ENCODE results near the gene CEP43. TPM values are rescaled to one million over a fixed set of nuclear protein-coding genes. Genes with fewer than 3 reads are reported as not detected.
A peak's percentile ranks its signal among the peaks of the same experiment; 100 is the strongest.

CEP43 gene
- total and polyA plus RNA-seq, 10 of the 15 experiments (the other 5 are each of a cell fraction or from before 2014, with no cell fraction given) = 7.7 to 49.9 (median 24.6) TPM

DNA sequence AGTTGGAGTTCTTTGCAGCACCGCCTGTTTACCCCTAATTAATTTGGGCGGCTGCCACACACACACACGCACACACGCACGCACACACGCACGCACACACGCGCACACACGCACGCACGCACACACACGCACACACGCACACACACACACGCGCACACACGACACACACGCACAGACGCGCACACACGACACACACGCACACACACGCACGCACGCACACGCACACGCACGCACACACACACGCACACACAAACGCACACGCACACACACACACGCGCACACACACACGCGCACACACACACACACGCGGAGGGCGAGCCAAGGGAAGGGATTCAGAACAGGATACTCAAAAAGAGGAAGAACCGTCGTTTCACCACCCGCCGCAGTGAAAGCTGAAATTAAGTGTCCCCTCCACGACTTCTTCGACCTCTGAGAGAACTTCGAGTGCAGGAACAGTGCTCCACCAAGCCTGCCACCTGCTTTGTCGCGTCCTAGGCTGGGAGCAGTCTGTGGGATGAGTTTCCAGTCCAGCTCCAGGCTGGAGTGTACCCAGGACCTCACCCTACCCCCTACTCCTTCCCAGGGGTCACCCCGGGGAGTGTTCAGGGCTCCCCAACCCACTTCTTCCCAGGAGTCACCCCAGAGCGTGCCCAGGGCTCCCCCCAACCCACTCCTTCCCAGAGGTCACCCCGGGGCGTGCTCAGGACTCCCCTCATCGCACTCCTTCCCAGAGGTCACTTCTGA, 43.9 kb upstream of the CEP43 start (continued):
- TF ChIP-seq HDGF (IDR thresholded peaks at IDR 0.05) (peak; percentile 67; the same call in 1 of the 2 replicates), RUNX3 (IDR thresholded peaks at IDR 0.05; ENCODE audit: low read length) (peak; percentile 29), EED (IDR thresholded peaks at IDR 0.05; ENCODE audit: low read depth) (peak; percentile 66), PAX8 (IDR thresholded peaks at IDR 0.05) (no peak), CBX5 (IDR thresholded peaks at IDR 0.05; ENCODE audit: low read depth) (0 out of 2 replicates have a peak, but pooled peaks have one; percentile 18), JUNB (IDR thresholded peaks at IDR 0.05) (no peak), BHLHE40 (IDR thresholded peaks at IDR 0.05; ENCODE audit: borderline replicate concordance in 1 of 2, low read depth in 2 of 2, low read length in 1 of 2) (peak; percentile 30 to 60; a peak in 2 of 4 replicates), CEBPZ (IDR thresholded peaks at IDR 0.05; ENCODE audit: low read depth, low read length) (no peak), NFIC (IDR thresholded peaks at IDR 0.05; ENCODE audit: low read depth, low read length) (no peak)
- TF ChIP-seq, protein P1, sequence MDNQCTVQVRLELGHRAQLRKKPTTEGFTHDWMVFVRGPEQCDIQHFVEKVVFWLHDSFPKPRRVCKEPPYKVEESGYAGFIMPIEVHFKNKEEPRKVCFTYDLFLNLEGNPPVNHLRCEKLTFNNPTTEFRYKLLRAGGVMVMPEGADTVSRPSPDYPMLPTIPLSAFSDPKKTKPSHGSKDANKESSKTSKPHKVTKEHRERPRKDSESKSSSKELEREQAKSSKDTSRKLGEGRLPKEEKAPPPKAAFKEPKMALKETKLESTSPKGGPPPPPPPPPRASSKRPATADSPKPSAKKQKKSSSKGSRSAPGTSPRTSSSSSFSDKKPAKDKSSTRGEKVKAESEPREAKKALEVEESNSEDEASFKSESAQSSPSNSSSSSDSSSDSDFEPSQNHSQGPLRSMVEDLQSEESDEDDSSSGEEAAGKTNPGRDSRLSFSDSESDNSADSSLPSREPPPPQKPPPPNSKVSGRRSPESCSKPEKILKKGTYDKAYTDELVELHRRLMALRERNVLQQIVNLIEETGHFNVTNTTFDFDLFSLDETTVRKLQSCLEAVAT (IDR thresholded peaks at IDR 0.05) = peak; percentile 60; the same call in 1 of the 2 replicates
- TF ChIP-seq, protein P2, sequence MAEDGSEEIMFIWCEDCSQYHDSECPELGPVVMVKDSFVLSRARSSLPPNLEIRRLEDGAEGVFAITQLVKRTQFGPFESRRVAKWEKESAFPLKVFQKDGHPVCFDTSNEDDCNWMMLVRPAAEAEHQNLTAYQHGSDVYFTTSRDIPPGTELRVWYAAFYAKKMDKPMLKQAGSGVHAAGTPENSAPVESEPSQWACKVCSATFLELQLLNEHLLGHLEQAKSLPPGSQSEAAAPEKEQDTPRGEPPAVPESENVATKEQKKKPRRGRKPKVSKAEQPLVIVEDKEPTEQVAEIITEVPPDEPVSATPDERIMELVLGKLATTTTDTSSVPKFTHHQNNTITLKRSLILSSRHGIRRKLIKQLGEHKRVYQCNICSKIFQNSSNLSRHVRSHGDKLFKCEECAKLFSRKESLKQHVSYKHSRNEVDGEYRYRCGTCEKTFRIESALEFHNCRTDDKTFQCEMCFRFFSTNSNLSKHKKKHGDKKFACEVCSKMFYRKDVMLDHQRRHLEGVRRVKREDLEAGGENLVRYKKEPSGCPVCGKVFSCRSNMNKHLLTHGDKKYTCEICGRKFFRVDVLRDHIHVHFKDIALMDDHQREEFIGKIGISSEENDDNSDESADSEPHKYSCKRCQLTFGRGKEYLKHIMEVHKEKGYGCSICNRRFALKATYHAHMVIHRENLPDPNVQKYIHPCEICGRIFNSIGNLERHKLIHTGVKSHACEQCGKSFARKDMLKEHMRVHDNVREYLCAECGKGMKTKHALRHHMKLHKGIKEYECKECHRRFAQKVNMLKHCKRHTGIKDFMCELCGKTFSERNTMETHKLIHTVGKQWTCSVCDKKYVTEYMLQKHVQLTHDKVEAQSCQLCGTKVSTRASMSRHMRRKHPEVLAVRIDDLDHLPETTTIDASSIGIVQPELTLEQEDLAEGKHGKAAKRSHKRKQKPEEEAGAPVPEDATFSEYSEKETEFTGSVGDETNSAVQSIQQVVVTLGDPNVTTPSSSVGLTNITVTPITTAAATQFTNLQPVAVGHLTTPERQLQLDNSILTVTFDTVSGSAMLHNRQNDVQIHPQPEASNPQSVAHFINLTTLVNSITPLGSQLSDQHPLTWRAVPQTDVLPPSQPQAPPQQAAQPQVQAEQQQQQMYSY (CRISPR knock-in tag; IDR thresholded peaks at IDR 0.05) = no peak
- TF ChIP-seq, protein P3, sequence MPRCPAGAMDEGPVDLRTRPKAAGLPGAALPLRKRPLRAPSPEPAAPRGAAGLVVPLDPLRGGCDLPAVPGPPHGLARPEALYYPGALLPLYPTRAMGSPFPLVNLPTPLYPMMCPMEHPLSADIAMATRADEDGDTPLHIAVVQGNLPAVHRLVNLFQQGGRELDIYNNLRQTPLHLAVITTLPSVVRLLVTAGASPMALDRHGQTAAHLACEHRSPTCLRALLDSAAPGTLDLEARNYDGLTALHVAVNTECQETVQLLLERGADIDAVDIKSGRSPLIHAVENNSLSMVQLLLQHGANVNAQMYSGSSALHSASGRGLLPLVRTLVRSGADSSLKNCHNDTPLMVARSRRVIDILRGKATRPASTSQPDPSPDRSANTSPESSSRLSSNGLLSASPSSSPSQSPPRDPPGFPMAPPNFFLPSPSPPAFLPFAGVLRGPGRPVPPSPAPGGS (IDR thresholded peaks at IDR 0.05; ENCODE audit: borderline replicate concordance, insufficient read depth, low read depth, low read length, poor library complexity, severe bottlenecking) = peak; percentile 96
- TF ChIP-seq, protein P4, sequence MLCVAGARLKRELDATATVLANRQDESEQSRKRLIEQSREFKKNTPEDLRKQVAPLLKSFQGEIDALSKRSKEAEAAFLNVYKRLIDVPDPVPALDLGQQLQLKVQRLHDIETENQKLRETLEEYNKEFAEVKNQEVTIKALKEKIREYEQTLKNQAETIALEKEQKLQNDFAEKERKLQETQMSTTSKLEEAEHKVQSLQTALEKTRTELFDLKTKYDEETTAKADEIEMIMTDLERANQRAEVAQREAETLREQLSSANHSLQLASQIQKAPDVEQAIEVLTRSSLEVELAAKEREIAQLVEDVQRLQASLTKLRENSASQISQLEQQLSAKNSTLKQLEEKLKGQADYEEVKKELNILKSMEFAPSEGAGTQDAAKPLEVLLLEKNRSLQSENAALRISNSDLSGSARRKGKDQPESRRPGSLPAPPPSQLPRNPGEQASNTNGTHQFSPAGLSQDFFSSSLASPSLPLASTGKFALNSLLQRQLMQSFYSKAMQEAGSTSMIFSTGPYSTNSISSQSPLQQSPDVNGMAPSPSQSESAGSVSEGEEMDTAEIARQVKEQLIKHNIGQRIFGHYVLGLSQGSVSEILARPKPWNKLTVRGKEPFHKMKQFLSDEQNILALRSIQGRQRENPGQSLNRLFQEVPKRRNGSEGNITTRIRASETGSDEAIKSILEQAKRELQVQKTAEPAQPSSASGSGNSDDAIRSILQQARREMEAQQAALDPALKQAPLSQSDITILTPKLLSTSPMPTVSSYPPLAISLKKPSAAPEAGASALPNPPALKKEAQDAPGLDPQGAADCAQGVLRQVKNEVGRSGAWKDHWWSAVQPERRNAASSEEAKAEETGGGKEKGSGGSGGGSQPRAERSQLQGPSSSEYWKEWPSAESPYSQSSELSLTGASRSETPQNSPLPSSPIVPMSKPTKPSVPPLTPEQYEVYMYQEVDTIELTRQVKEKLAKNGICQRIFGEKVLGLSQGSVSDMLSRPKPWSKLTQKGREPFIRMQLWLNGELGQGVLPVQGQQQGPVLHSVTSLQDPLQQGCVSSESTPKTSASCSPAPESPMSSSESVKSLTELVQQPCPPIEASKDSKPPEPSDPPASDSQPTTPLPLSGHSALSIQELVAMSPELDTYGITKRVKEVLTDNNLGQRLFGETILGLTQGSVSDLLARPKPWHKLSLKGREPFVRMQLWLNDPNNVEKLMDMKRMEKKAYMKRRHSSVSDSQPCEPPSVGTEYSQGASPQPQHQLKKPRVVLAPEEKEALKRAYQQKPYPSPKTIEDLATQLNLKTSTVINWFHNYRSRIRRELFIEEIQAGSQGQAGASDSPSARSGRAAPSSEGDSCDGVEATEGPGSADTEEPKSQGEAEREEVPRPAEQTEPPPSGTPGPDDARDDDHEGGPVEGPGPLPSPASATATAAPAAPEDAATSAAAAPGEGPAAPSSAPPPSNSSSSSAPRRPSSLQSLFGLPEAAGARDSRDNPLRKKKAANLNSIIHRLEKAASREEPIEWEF (IDR thresholded peaks at IDR 0.05; ENCODE audit: insufficient replicate concordance, low read depth, low read length) = no peak
